ENCODE measurements around the gene MRPL4. TPM values are rescaled to one million over a fixed set of nuclear protein-coding genes. Genes with fewer than 3 reads are reported as not detected.
A peak's percentile ranks its signal among the peaks of the same experiment; 100 is the strongest.

Gene MRPL4
- total and polyA plus RNA-seq, 12 donors: 33.4 to 123 (median 64.1) TPM

GRCh38 chr19:10260141-10260584 is 8.1 kb downstream of the MRPL4 start:
- no peaks in the 10 kb centered on the region for H3K4me1 ChIP-seq (replicated peaks in 1 of 2)
- H3K9me3 ChIP-seq (replicated peaks in 1 of 3): no peaks in the 10 kb centered on the region
- 73 to 80% (median 77%) methylated on average over 8 of the region's 8 CpGs for whole genome bisulfite sequencing, 4 donors
- H3K27ac ChIP-seq: no peak overlapping the region
- peaks cover 0 to 35% of the 10 kb centered on the region in 2 donors for H3K36me3 ChIP-seq (replicated peaks in 1 of 2)
- no peaks in the 10 kb centered on the region for H3K27me3 ChIP-seq
- DNase-seq: no peak
- H3K4me3 ChIP-seq: no peak overlapping the region
- intact Hi-C loops (cut with DNase I): no loop called here
- no peak for TF ChIP-seq POLR2A (IDR thresholded peaks at IDR 0.05)
- TF ChIP-seq, protein P1, sequence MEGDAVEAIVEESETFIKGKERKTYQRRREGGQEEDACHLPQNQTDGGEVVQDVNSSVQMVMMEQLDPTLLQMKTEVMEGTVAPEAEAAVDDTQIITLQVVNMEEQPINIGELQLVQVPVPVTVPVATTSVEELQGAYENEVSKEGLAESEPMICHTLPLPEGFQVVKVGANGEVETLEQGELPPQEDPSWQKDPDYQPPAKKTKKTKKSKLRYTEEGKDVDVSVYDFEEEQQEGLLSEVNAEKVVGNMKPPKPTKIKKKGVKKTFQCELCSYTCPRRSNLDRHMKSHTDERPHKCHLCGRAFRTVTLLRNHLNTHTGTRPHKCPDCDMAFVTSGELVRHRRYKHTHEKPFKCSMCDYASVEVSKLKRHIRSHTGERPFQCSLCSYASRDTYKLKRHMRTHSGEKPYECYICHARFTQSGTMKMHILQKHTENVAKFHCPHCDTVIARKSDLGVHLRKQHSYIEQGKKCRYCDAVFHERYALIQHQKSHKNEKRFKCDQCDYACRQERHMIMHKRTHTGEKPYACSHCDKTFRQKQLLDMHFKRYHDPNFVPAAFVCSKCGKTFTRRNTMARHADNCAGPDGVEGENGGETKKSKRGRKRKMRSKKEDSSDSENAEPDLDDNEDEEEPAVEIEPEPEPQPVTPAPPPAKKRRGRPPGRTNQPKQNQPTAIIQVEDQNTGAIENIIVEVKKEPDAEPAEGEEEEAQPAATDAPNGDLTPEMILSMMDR (IDR thresholded peaks at IDR 0.05): no peak

DNA sequence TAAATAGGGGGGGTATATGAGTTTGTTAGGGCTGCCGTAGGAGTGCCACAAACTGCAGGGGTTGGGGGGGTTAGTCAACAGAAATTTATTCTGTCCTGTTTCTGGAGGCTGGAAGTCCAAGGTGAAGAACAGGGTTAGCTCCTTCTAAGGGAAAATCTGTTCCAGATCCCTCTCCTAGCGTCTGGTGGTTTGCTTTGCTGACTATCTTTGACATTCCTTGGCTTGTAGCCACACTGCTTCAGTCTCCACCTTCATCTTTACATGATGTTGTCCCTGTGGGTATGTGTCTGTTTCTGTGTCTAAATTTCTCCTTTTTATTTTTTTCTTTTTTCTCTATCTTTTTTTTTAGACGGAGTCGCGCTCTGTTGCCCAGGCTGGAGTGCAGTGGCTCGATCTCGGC is 10.8 kb downstream of the MRPL4 start:
- H3K27ac ChIP-seq: no peak overlapping the region
- H3K4me3 ChIP-seq: no peak overlapping the region
- no peaks in the 10 kb centered on the region for H3K4me1 ChIP-seq (replicated peaks in 1 of 2)
- TF ChIP-seq, protein P1 (IDR thresholded peaks at IDR 0.05): no peak
- no peak for TF ChIP-seq POLR2A (IDR thresholded peaks at IDR 0.05)
- H3K36me3 ChIP-seq (replicated peaks in 1 of 2): peaks cover 0 to 10% of the 10 kb centered on the region in 2 donors
- no peak for DNase-seq
- WGBS, 4 donors: 71 to 78% (median 75%) methylated on average over 7 of the region's 7 CpGs
- no peaks in the 10 kb centered on the region for H3K27me3 ChIP-seq
- intact Hi-C loops (cut with DNase I): no loop called here
- H3K9me3 ChIP-seq (replicated peaks in 1 of 3): no peaks in the 10 kb centered on the region

DNA sequence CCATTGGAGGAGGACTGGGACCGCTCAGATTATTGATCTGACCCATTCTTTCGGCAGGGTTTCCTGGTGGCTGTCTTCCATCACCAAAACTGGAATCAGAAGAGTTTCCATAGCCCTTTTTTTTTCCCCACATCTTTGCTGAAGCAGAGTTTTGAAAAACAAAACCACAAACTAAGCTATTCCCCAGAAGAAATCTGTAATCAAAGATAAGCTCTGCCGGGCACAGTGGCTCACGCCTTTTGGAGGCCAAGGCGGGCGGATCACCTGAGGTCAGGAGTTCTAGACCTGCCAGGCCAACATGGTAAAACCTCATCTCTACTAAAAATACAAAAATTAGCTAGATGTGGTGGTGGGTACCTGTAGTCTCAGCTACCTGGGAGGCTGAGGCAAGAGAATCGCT is 14.7 kb downstream of the MRPL4 start:
- H3K4me3 ChIP-seq: no peak overlapping the region
- H3K9me3 ChIP-seq (replicated peaks in 1 of 3): no peaks in the 10 kb centered on the region
- H3K4me1 ChIP-seq (replicated peaks in 1 of 2): peaks cover 5 to 19% of the 10 kb centered on the region in 2 donors
- no peak for DNase-seq
- 73 to 83% (median 79%) methylated on average over 7 of the region's 7 CpGs for WGBS, 4 donors
- intact Hi-C loops (cut with DNase I): no loop called here
- H3K27ac ChIP-seq: no peak overlapping the region
- no peak for TF ChIP-seq POLR2A (IDR thresholded peaks at IDR 0.05)
- TF ChIP-seq, protein P1 (IDR thresholded peaks at IDR 0.05): no peak
- no peaks in the 10 kb centered on the region for H3K27me3 ChIP-seq
- H3K36me3 ChIP-seq (replicated peaks in 1 of 2): no peaks in the 10 kb centered on the region

DNA sequence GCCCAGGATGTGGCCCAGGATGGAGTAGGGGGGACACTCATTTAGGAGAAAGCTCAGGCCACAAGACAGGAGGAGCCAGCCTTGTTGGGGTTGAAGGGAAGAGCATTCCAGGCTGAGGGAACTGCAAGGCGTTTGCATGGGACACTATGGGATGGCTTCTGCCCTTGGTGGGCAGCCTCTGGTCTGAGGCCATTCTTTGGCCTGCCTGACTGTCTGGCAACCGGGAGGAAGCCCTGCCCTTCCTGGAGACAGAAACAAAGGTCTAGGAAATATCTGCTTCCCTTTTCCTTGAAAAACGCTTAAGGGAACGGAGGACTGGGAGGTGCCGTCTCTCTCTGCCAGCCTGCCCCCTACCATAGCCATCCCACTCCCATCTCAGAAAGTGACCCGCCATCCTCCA is 16.1 kb downstream of the MRPL4 start:
- Histone ChIP-seq H3K27me3 (no peaks in the 10 kb centered on the region), H3K36me3 (replicated peaks in 1 of 2) (no peaks in the 10 kb centered on the region), H3K27ac (peak overlapping the region in 2 of 5 donors; percentile 43 to 44), H3K4me3 (no peak overlapping the region), H3K4me1 (replicated peaks in 1 of 2) (peaks cover 5 to 19% of the 10 kb centered on the region in 2 donors), H3K9me3 (replicated peaks in 1 of 3) (no peaks in the 10 kb centered on the region)
- intact Hi-C loops (cut with DNase I): loop anchor here (2.0 kb wide), 1 partner anchor 123 kb away; no protein-coding TSS in a partner anchor
- DNase-seq: peak in 2 of 7 donors; percentile 38 to 48
- 55 to 62% (median 58%) methylated on average over 6 of the region's 6 CpGs for WGBS, 4 donors
- no peak for TF ChIP-seq POLR2A (IDR thresholded peaks at IDR 0.05)
- TF ChIP-seq, protein P1 (IDR thresholded peaks at IDR 0.05): no peak
